ENCODE measurements around the gene TMBIM6.

DNA sequence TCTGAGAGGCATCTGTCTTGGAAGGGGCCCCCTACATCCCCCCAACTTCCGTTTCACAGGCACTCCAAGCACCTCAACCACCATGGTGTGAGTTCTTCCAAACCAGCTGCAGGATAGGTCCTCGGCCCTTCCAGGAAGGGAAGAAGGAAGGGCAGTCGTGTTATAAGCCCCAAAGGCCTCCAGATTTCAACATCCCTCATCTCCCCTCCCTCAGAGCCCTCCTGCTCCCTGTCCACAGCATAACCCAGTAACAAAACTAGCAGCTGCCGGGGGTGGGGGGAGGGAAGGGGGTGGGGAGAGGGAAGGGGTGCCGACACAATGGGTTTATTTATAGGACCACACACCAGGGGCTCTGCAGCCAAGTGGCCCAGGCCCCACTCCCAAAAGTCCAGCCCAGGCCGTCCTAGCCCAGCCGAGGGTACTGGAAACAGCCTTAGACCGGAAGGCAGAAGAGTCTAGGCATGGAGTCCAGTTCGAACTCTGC lies 68.6 kb downstream of the TMBIM6 start:
- TF ChIP-seq EZH2 (IDR thresholded peaks at IDR 0.05; ENCODE audit: insufficient read depth, poor library complexity, severe bottlenecking), result no peak
- no peak for TF ChIP-seq EZH2phosphoT487 (IDR thresholded peaks at IDR 0.05; ENCODE audit: insufficient read depth, low read depth)

Data from GM23248 (cell line).